Tibial artery (tissue), 4 donors: ENCODE results near the gene L3MBTL4.
"Not testable (repeated sequence)": the region's sequence is repeated elsewhere in the genome, so short reads cannot be mapped to it uniquely, and the experiment has no call there.

ENCODE experiments used
- DNase-seq, 2 donors: peaks; one replicate each; pipeline ENCODE4 v3.0.0-alpha.2; 2019
- H3K27ac ChIP-seq, 2 donors: fragments of 200-600 bp; sonication (generic) in 1 of 2; 1 replicate in 1 of 2; 2 replicates in 1 of 2; pipeline ENCODE4 v1.5.1; 2018 to 2019; ENCODE audit warnings: mild to moderate bottlenecking in 1 of 2
- H3K27me3 ChIP-seq, 2 donors: fragments of 200-600 bp; sonication (generic) in 1 of 2; one replicate each; pipeline versions ENCODE4 v1.5.1 to v1.6.0; 2016 to 2019
- H3K36me3 ChIP-seq, 3 donors: fragments of 200-600 bp; sonication (generic) in 2 of 3; one replicate each; pipeline ENCODE4 v1.5.1; 2016 to 2019; ENCODE audit warnings: mild to moderate bottlenecking in 2 of 3
- H3K4me1 ChIP-seq, 4 donors: fragments of 200-600 bp; sonication (generic) in 2 of 4; 1 replicate in 3 of 4; 2 replicates in 1 of 4; pipeline ENCODE4 v1.5.1; 2016 to 2019
- H3K4me3 ChIP-seq, 2 donors: fragments of 200-600 bp; sonication (generic) in 1 of 2; 1 replicate in 1 of 2; 2 replicates in 1 of 2; pipeline ENCODE4 v1.5.1; 2018 to 2019; ENCODE audit warnings: mild to moderate bottlenecking in 2 of 2
- H3K9me3 ChIP-seq, 3 donors: fragments of 200-600 bp; sonication (generic) in 1 of 3; one replicate each; pipeline ENCODE4 v1.5.1; 2016 to 2019
- intact Hi-C: fragments of 100-400 bp; cut with DNase I; formaldehyde crosslinking; loops from one replicate; pipeline ENCODE4 v1.15.0; 2023; ENCODE audit warnings: low total_unique reads
- TF ChIP-seq, protein P1 (sequence below), 2 experiments: fragments of 200-600 bp in 1 of 2; fragments of 450-650 bp in 1 of 2; IDR thresholded peaks; one replicate each; pipeline ENCODE4 v1.5.1; 2017 to 2019; ENCODE audit warnings: antibody characterized with exemption in 2 of 2, mild to moderate bottlenecking in 1 of 2, moderate library complexity in 1 of 2

The L3MBTL4 gene

DNA sequence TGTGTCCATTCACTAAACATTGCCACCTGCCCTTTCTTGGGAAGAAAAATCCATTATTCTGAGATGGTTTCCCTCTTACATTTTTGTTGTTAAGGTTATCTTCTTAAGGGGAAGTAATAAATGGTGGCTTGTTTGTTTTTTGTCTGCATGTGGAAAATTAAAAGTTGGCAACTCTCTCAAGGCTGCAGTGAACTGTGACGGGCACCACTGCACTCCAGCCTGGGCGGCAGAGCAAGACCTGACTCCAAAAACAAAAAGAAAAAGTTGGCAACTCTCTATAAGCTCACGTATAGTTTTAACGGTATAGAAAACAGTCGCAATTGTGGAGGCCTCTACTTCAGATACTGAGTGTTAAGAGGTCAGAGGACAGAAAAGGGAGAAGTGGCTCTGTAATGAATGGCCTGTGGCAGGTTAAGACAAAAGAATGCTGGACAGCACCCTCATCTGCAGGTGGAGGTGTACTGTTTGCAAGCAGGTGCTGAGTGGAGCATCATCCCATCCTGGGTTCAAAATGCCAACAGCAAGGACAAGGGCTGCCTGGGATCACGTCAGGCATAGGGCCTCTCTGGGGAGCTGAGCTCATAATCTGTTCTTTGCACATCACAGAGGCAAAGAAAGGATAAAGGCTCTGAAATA is 16.7 kb downstream of the L3MBTL4 start:
- intact Hi-C loops: loop anchor here (2.0 kb wide), 1 partner anchor 327 kb away; no protein-coding TSS in a partner anchor
- Histone ChIP-seq H3K9me3 (no peaks in the 10 kb centered on the region), H3K27me3 (no peaks in the 10 kb centered on the region), H3K4me1 (no peaks in the 10 kb centered on the region), H3K36me3 (no peaks in the 10 kb centered on the region), H3K4me3 (no peak overlapping the region), H3K27ac (no peak overlapping the region)
- TF ChIP-seq, protein P1, sequence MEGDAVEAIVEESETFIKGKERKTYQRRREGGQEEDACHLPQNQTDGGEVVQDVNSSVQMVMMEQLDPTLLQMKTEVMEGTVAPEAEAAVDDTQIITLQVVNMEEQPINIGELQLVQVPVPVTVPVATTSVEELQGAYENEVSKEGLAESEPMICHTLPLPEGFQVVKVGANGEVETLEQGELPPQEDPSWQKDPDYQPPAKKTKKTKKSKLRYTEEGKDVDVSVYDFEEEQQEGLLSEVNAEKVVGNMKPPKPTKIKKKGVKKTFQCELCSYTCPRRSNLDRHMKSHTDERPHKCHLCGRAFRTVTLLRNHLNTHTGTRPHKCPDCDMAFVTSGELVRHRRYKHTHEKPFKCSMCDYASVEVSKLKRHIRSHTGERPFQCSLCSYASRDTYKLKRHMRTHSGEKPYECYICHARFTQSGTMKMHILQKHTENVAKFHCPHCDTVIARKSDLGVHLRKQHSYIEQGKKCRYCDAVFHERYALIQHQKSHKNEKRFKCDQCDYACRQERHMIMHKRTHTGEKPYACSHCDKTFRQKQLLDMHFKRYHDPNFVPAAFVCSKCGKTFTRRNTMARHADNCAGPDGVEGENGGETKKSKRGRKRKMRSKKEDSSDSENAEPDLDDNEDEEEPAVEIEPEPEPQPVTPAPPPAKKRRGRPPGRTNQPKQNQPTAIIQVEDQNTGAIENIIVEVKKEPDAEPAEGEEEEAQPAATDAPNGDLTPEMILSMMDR (IDR thresholded peaks at IDR 0.05): no peak
- no peak for DNase-seq

- Histone ChIP-seq H3K27ac (no peak overlapping the region), H3K4me1 (no peaks in the 10 kb centered on the region)
- intact Hi-C loops: no loop called here
Observed at GRCh38 chr18:6396847-6397246, 17.9 kb downstream of the L3MBTL4 start.

DNA sequence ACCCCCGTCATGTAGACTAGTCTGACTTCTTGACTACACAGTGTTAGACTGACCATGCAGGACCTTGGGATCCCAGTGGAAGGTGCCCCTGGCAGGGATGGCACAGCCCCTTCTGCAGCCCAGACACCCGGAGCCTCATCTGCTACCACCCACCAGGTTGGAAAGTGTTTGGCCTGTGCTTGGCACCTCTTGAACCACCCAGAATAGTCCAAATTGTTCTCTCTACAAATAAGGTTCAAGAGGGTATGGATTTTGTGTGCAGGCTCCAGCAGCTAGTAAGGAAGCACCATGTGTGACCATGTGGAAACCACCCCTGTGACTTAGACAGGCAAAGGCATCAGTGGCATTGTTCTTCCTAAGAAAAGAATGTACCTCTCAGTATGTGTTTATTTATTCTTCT is 18.4 kb downstream of the L3MBTL4 start:
- H3K27me3 ChIP-seq: no peaks in the 10 kb centered on the region
- peaks cover 0 to 9% (median 0%) of the 10 kb centered on the region in 3 donors for H3K9me3 ChIP-seq
- no peak overlapping the region for H3K27ac ChIP-seq
- TF ChIP-seq, protein P1 (IDR thresholded peaks at IDR 0.05): no peak
- intact Hi-C loops: no loop called here
- DNase-seq: no peak
- H3K36me3 ChIP-seq: no peaks in the 10 kb centered on the region
- no peaks in the 10 kb centered on the region for H3K4me1 ChIP-seq
- no peak overlapping the region for H3K4me3 ChIP-seq

More at GRCh38 chr18:6396847-6397246, 17.9 kb downstream of the L3MBTL4 start:
- H3K9me3 ChIP-seq: peaks cover 0 to 3% (median 0%) of the 10 kb centered on the region in 3 donors
- no peak for DNase-seq
- no peak overlapping the region for H3K4me3 ChIP-seq
- no peaks in the 10 kb centered on the region for H3K27me3 ChIP-seq
- H3K36me3 ChIP-seq: no peaks in the 10 kb centered on the region
- TF ChIP-seq, protein P1 (IDR thresholded peaks at IDR 0.05): no peak

DNA sequence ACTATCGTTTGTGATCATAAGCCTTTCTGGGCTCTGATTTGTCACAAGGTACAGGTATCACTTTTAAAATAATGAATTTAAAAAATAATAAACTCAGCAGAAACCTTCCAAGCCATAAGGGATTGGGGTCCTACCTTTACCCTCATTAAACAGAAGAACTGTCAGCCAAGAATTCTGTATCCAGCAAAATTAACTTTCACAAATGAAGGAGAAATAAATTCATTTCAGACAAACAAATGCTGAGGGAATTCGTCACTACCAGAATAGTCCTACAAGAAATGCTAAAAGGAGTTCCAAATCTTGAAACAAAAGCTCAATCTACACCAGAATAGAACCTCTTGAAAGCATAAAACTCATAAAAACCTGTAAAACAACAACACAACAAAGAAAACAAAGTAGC is 25.7 kb downstream of the L3MBTL4 start:
- H3K27me3 ChIP-seq: no peaks in the 10 kb centered on the region
- DNase-seq: no peak
- no peak overlapping the region for H3K27ac ChIP-seq
- H3K4me1 ChIP-seq: no peaks in the 10 kb centered on the region
- H3K9me3 ChIP-seq: peaks cover 0 to 19% (median 3%) of the 10 kb centered on the region in 3 donors
- no peaks in the 10 kb centered on the region for H3K36me3 ChIP-seq
- H3K4me3 ChIP-seq: no peak overlapping the region
- intact Hi-C loops: no loop called here
- TF ChIP-seq, protein P1 (IDR thresholded peaks at IDR 0.05): no peak

DNA sequence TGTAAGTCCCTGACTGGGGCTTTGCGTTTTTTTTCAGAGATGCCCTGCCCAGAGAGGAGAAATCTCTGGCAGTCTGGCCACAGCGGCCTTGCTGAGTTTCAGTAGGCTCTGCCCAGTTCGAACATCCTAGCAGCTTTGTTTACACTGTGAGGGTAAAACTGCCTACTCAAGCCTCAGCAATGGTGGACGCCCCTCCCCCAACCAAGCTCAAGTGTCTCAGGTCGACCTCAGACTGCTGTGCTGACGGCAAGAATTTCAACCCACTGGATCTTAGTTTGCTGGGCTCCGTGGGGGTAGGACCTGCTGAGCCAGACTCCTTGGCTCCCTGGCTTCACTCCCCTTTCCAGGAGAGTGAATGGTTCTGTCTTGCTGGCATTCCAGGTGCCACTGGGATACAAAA is 31.7 kb downstream of the L3MBTL4 start:
- H3K36me3 ChIP-seq: no peaks in the 10 kb centered on the region
- intact Hi-C loops: no loop called here
- no peaks in the 10 kb centered on the region for H3K4me1 ChIP-seq
- H3K4me3 ChIP-seq: no peak overlapping the region
- DNase-seq: no peak
- no peak overlapping the region for H3K27ac ChIP-seq
- TF ChIP-seq, protein P1 (IDR thresholded peaks at IDR 0.05): no peak
- no peaks in the 10 kb centered on the region for H3K27me3 ChIP-seq
- no peaks in the 10 kb centered on the region for H3K9me3 ChIP-seq

- not testable (repeated sequence) for H3K27ac ChIP-seq, H3K4me1 ChIP-seq, DNase-seq, H3K9me3 ChIP-seq, H3K36me3 ChIP-seq, H3K27me3 ChIP-seq, H3K4me3 ChIP-seq
- intact Hi-C loops: loop anchor here (10.0 kb wide), 1 partner anchor 57 kb away; no protein-coding TSS in a partner anchor
Observed at GRCh38 chr18:6377473-6377872, 37.2 kb downstream of the L3MBTL4 start.
